GM21367 (cell line): ENCODE data around the gene FLAD1.

ENCODE experiments used
- ATAC-seq: cut with Tn5 transposase; IDR thresholded peaks from one replicate; pipeline ENCODE4 v1.9.1; 2021; ENCODE audit not compliant: unreplicated experiment

Gene FLAD1

GRCh38 chr1:154982897-154983648, at the start of gene FLAD1:
TSS of gene FLAD1 (plus strand) at chr1:154983344. CDS start at chr1:154983695, 351 bp downstream.
- peak; percentile 92 for ATAC-seq

DNA sequence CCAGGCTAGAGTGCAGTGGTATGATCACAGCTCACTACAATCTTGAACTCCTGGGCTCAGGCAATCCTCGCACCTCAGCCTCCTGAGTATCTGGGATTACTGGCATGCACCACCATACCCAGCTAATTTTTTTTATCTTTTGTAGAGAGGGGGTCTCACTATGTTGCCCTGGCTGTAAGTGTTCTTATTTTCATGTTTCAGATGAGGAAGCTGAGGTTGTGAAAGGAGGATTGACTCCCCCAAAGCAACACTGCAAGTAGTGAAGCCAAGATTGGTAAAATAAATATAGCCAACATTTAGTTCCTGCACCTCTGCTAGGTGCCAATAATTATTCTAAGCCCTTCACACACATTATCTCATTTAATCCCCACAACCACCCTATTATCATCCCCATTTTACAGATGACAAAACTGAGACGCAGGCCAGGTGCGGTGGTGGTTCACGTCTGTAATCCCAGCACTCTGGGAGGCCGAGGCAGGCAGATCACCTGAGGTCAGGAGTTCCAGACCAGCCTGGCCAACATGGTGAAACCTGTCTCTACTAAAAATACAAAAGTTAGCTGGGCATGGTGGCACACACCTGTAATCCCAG, 48.7 kb upstream of the FLAD1 start:
- no peak for ATAC-seq

- ATAC-seq: no peak
Observed at GRCh38 chr1:154935749-154936554, 47.2 kb upstream of the FLAD1 start.

DNA sequence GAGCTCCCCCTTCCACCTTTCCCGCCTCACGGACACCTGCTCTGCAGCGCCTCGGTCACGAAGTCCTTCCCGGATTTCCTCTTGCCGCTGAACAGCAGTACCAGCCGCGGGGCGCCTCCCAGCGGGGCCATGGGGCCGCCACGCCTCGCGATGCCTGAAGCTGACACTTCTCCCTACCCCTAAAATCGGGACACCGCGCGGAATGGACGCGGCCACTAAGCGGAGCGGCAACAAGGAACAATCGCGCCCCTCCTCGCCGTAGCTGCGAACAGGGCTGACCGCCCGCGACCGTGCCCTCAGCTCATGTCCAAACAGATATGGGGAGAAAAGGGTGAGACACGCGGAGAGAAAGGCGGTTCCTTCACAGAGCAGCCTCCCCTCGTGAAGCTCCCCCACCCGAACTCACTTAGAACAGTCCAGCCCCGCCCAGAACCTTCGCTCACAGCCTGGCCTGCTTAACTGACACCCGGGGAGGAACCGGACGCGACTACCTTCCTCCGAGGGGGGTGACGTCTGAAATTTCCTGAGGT, 46.5 kb upstream of the FLAD1 start, which contains the start of gene PMVK:
Gene PMVK, minus strand, starts transcription at position 165 of the 530 bp plus-strand sequence. Its CDS starts 34 bp downstream, at position 131.
- peak; percentile 47 for ATAC-seq

GRCh38 chr1:154937085-154937987, 45.8 kb upstream of the FLAD1 start:
- ATAC-seq: peak; percentile 31

GRCh38 chr1:154937988-154938386, 45.2 kb upstream of the FLAD1 start:
- no peak for ATAC-seq

GRCh38 chr1:154938604-154939399, 44.3 kb upstream of the FLAD1 start:
- ATAC-seq: no peak

DNA sequence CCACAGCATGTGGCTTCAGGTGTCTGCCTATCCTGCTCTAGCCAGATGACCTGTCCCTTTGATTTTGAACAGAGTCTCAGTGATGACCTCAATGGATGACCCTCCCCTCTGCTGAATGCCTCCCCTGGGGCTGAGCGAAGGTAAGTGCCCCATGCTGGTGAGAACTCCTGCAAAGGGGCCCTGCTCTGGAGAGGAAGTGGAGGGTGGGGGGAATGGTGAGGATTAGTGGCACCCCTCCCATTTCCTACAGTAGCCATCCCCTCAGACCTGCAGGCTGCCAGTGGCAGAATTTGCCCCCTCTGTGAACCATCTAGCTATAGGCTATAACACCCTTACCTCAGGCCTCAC, 43.0 kb upstream of the FLAD1 start:
- ATAC-seq: no peak

DNA sequence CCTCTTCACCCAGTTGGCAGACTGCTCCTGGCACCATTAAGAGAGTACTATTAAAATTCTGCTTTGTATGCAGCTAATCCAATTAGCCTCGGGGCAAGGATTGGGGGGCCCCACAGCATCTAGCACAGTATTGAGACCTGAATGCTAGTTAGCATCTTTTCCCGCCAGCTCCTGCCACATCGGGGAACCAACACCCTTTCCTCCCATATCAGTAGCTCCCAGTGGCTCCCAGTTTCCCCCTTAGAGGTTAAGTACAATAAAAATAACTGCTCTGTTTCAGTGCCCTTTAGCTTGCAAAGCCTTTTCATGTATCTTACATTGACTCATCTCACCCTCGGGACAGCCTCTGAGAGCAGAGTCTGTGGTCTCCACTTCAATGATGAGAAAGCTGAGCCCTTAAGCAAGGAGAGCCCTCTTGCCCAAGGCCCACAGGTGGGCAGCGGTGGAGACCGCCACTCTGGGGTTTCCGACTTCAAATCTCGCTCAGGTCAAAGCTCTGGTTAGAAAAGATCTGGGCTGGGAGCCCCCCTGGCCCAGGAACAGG, 42.4 kb upstream of the FLAD1 start:
- ATAC-seq: no peak

DNA sequence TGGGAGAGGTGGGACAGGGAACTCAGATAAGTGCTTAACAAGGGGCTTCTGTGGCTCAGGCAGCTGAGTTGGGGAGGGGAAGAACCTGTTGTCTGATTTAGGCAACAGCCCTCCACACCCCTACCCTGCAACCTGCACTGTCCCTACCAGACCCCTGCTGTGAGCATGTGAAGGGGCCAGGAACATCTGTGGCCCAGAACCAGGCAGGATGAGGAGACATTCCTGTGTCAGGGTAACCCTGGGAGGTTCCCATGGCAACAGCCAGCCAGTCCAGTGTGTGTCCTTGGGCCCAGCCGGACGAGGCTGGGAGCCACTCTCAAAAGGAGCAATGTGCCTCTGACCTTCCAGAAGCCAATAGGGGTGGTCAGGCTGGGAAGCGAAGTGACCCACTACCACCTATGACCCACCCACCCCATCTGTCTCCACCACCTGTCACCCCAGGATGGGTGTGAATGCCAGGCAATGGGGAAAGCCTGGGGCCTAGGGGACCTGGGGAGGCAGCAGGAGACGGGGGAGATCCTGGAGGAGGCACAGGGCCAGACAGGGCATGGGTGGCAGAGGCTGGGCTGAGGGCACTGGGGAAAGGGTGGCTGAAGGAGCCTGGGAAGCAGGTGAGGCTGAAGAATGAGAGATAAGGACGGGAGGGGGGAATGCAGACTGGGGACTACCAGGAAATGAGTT, 41.7 kb upstream of the FLAD1 start:
- ATAC-seq: no peak

DNA sequence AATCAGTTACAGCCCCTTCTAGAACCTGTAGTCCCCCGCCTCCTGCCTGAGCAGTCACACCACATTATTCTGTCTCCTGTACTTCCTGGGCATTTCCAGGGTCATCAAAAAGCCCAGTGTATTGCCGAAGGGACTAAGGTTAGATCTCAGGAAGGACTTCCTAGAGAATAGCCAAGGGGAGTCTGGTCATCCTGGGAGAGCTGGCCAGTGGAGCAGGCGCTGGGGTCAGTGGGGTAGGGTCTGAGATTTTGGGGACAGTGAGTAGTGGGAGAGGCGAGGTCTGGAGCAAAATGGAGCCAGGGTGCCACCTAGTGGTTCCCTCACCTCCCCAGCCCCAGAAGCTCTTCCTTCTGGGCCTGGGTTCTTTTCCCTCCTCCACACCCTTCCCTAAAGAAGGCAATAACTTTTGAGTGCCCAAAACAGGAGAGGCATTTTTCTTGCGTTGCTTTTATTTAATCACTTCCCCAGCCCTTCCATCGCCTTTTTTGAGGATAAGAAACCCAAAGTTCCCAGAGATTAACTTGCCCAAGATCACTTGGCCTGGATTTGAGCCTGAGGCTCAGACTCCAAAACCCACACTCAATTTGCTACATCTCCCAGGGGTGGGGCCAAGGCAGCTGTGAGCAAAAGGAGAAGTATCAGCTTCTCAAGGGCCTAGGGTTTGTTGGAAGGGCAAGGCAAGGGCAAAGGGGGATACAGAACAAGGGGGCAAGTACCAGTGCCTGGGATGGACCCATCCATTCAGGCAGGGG, 39.3 kb upstream of the FLAD1 start:
- ATAC-seq: no peak

DNA sequence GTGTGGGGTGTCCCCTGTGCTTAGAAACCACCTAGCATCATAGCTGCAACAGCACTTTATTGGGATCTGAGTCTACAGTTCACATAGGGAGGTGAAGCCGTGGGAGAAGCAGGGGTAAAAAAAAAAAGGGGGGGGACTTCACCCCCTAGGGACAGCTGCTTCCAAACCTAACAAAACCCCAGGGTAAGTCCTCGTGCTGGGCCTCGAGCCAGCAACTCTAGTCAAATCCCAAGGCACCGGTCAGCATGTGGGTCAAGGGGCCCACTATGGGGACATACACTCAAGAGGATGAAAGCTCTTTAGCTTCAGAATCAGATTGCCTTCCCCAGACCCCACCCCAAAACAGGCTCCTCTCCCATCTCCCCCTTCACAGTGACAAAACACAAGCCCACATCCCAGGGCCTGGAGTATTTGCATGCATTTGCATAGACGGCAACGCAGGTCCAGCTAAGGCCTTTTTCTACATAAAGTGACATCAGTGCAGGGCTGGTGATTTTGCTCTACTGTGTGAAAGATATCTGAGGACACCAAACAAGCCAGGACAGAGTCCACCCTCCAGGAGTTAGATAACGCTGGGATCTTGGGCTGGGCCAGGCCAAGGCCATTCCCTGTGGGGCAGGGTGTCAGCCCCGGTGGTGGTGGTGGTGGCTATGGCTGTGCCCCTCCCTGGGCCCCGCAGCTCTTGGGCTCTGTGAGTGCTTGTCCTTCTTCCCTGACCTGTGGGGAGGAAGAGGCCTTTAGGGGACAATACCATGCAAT, 38.6 kb upstream of the FLAD1 start:
- no peak for ATAC-seq

DNA sequence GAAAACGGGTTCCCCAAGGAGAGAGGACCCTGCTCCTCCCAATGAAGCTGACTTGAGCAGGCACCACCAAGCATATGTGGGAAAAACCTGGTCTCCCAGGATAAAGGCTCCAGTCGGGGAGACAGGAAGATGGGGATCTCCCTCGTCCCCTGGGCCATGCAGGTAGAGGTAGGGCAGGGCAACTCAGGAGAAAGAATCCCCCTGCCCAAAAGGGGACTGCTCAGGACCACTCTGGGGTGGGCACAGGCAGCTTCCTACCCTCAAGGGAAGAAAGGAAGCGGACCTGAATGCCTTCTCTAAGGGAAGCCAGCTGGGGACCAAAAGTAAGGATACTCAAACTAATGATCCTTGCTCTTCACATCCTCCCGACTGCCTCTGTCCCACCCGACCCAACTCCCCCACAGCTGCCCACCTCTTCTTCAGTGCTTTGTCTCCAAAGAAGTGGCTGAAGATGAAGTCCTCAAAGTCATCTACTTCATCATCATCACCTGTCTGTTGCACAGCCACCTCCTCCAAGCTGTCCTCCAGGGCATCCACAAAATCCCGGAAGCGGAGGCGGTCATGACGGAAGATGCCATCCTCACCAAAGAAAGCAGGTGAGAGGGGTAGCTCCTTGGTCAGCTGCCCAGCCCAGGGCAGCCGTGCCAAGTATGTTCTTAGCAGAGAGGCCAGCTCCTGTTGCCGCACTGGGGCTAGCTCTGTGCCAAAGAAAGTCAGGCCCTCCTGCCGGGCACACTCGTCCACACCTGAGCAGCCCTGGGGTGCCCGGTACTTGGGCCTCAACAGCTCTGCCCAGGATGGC, 37.8 kb upstream of the FLAD1 start:
- no peak for ATAC-seq

- no peak for ATAC-seq
Observed at GRCh38 chr1:154945962-154946850, 36.9 kb upstream of the FLAD1 start.

- ATAC-seq: no peak
Observed at GRCh38 chr1:154948079-154948478, 35.1 kb upstream of the FLAD1 start.
